GM19238 (cell line): Measurements from ENCODE around the gene KSR2.

Experiments
- DNase-seq: peaks from one replicate; pipeline ENCODE4 v3.0.0; 2011; ENCODE audit warnings: low spot score; ENCODE audit not compliant: insufficient read length

KSR2 gene

GRCh38 chr12:117538032-117538690, 430.6 kb downstream of the KSR2 start:
- DNase-seq = no peak

- DNase-seq = no peak
These were observed 435.1 kb downstream of the KSR2 start for GRCh38 chr12:117533687-117534086.

GRCh38 chr12:117530796-117531195, 438.0 kb downstream of the KSR2 start:
- no peak for DNase-seq

GRCh38 chr12:117528538-117528937, 440.3 kb downstream of the KSR2 start:
- DNase-seq = no peak

- DNase-seq = no peak
These were observed 441.3 kb downstream of the KSR2 start for GRCh38 chr12:117527479-117527855.

GRCh38 chr12:117526757-117527478, 441.9 kb downstream of the KSR2 start:
- no peak for DNase-seq

- no peak for DNase-seq
These were observed 443.0 kb downstream of the KSR2 start for GRCh38 chr12:117525766-117526165.

- no peak for DNase-seq
These were observed 444.0 kb downstream of the KSR2 start for GRCh38 chr12:117524806-117525205.

- DNase-seq = no peak
These were observed 444.8 kb downstream of the KSR2 start for GRCh38 chr12:117523971-117524370.

- DNase-seq = no peak
These were observed 446.2 kb downstream of the KSR2 start for GRCh38 chr12:117522559-117522958.

GRCh38 chr12:117521867-117522266, 446.9 kb downstream of the KSR2 start:
- DNase-seq = no peak

GRCh38 chr12:117521346-117521745, 447.4 kb downstream of the KSR2 start:
- DNase-seq = no peak

- DNase-seq = no peak
These were observed 450.1 kb downstream of the KSR2 start for GRCh38 chr12:117518594-117519270.

- no peak for DNase-seq
These were observed 451.5 kb downstream of the KSR2 start for GRCh38 chr12:117517219-117517739.

- DNase-seq = no peak
These were observed 452.8 kb downstream of the KSR2 start for GRCh38 chr12:117516034-117516433.

- DNase-seq = no peak
These were observed 454.8 kb downstream of the KSR2 start for GRCh38 chr12:117514016-117514415.

- DNase-seq = no peak
These were observed 455.4 kb downstream of the KSR2 start for GRCh38 chr12:117513353-117513752.

- DNase-seq = no peak
These were observed 460.3 kb downstream of the KSR2 start for GRCh38 chr12:117508468-117508867.

- no peak for DNase-seq
These were observed 461.2 kb downstream of the KSR2 start for GRCh38 chr12:117507548-117507947.

- DNase-seq = no peak
These were observed 462.5 kb downstream of the KSR2 start for GRCh38 chr12:117506333-117506732.

- DNase-seq = no peak
These were observed 466.2 kb downstream of the KSR2 start for GRCh38 chr12:117502633-117503032.

- no peak for DNase-seq
These were observed 466.6 kb downstream of the KSR2 start for GRCh38 chr12:117502233-117502632.
